H1 (cell line): ENCODE data around the gene HES5. TPM values are rescaled to one million over a fixed set of nuclear protein-coding genes. Genes with fewer than 3 reads are reported as not detected.

Experiments used
- CTCF ChIA-PET: fragments of 300-600 bp; sonication (Branson Sonifier 250); formaldehyde crosslinking; loops from one replicate; lab custom pipeline; 2021; ENCODE audit not compliant: partially characterized antibody; lab: Charles Lee
- POLR2A ChIA-PET: fragments of 300-600 bp; sonication (Branson Sonifier 250); formaldehyde crosslinking; loops from one replicate; lab custom pipeline; 2021; ENCODE audit warnings: inconsistent platforms; ENCODE audit not compliant: partially characterized antibody; lab: Charles Lee
- DNase-seq, 2 experiments: peaks; one replicate each; pipeline versions ENCODE4 v3.0.0 to v3.0.0-alpha.2; 2010 to 2022; ENCODE audit warnings: low spot score in 2 of 2, low read depth in 1 of 2, mixed read lengths in 1 of 2
- FAIRE-seq: peaks from 2 replicates; lab custom pipeline; 2011; peaks lifted over from hg19 to GRCh38; lab: Jason Lieb, UNC
- H2AFZ ChIP-seq: 2 replicates; pipeline ENCODE4 v1.8.1; 2012; ENCODE audit warnings: low read length, inconsistent platforms
- H2AK5ac ChIP-seq: 2 replicates; pipeline ENCODE4 v1.6.1; 2013; ENCODE audit warnings: low read depth, low read length
- H2BK120ac ChIP-seq: replicated peaks from 2 replicates; pipeline ENCODE3; 2013; ENCODE audit warnings: low read depth, low read length, inconsistent platforms
- H2BK12ac ChIP-seq: 2 replicates; pipeline ENCODE4 v1.6.1; 2013; ENCODE audit warnings: low read depth, low read length
- H2BK15ac ChIP-seq: 2 replicates; pipeline ENCODE4 v1.6.1; 2013; ENCODE audit warnings: low read length
- H2BK20ac ChIP-seq: 2 replicates; pipeline ENCODE4 v1.6.1; 2013; ENCODE audit warnings: low read length
- H2BK5ac ChIP-seq: 2 replicates; pipeline ENCODE4 v1.6.1; 2013; ENCODE audit warnings: low read depth, low read length
- H3K14ac ChIP-seq: 2 replicates; pipeline ENCODE4 v1.6.1; 2013; ENCODE audit warnings: inconsistent platforms; ENCODE audit not compliant: insufficient read length
- H3K18ac ChIP-seq: 2 replicates; pipeline ENCODE4 v1.6.1; 2013; ENCODE audit warnings: low read length; ENCODE audit errors: extremely low read depth
- H3K23ac ChIP-seq: 2 replicates; pipeline ENCODE4 v1.6.1; 2013; ENCODE audit warnings: inconsistent platforms; ENCODE audit not compliant: insufficient read length
- H3K23me2 ChIP-seq: 2 replicates; pipeline ENCODE4 v1.6.1; 2013; ENCODE audit warnings: low read depth, low read length
- H3K27ac ChIP-seq: 2 replicates; pipeline ENCODE4 v1.6.1; 2011; ENCODE audit warnings: low read depth, low read length, inconsistent platforms
- H3K27me3 ChIP-seq, 4 experiments: replicated peaks in 1 of 4; 1 replicate in 1 of 4; 2 replicates in 3 of 4; pipeline versions ENCODE4 v1.6.1 to v1.8.1; 2011 to 2013; ENCODE audit warnings: low read length in 3 of 4, mild to moderate bottlenecking in 3 of 4, inconsistent platforms in 2 of 4, mixed read lengths in 2 of 4, moderate library complexity in 1 of 4; ENCODE audit not compliant: control insufficient read depth in 3 of 4, insufficient read depth in 3 of 4; ENCODE audit errors: extremely low read depth in 1 of 4
- H3K36me3 ChIP-seq, 4 experiments: 2 replicates each; pipeline versions ENCODE4 v1.6.1 to v1.8.1; 2011 to 2013; ENCODE audit warnings: mild to moderate bottlenecking in 4 of 4, low read length in 3 of 4, moderate library complexity in 2 of 4, control low read depth in 1 of 4, inconsistent platforms in 1 of 4; ENCODE audit not compliant: insufficient read depth in 4 of 4, control insufficient read depth in 2 of 4
- H3K4ac ChIP-seq: replicated peaks from 2 replicates; pipeline ENCODE3; 2013; ENCODE audit warnings: low read length, low read depth, mixed read lengths, inconsistent platforms; ENCODE audit not compliant: insufficient read length
- H3K4me1 ChIP-seq, 4 experiments: replicated peaks in 1 of 4; 1 replicate in 1 of 4; 2 replicates in 3 of 4; pipeline versions ENCODE4 v1.6.1 to v1.8.1; 2011 to 2013; ENCODE audit warnings: low read length in 3 of 4, inconsistent platforms in 2 of 4, mixed read lengths in 1 of 4; ENCODE audit not compliant: insufficient read depth in 4 of 4, control insufficient read depth in 3 of 4
- H3K4me2 ChIP-seq, 2 experiments: 2 replicates each; pipeline versions ENCODE4 v1.6.1 to v1.8.1; 2011 to 2013; ENCODE audit warnings: low read depth in 2 of 2, low read length in 2 of 2, control low read depth in 1 of 2, inconsistent platforms in 1 of 2, mild to moderate bottlenecking in 1 of 2; ENCODE audit not compliant: insufficient read depth in 1 of 2
- H3K4me3 ChIP-seq, 4 experiments: fragments of 200-600, 300-600 bp in 1 of 4; sonication (generic), shearing (Covaris generic), sonication (Bioruptor Twin) in 1 of 4; 2 replicates each; pipeline versions ENCODE4 v1.5.1 to v1.8.1; 2011 to 2016; ENCODE audit warnings: low read length in 4 of 4, low read depth in 3 of 4, control low read depth in 2 of 4, inconsistent platforms in 2 of 4, mild to moderate bottlenecking in 2 of 4, mixed read lengths in 1 of 4, moderate library complexity in 1 of 4; ENCODE audit not compliant: insufficient read depth in 2 of 4; ENCODE audit errors: extremely low read depth in 1 of 4
- H3K56ac ChIP-seq: replicated peaks from 2 replicates; pipeline ENCODE3; 2013; ENCODE audit warnings: low read depth, mild to moderate bottlenecking, mixed read lengths, low read length, inconsistent platforms; ENCODE audit not compliant: insufficient read length
- H3K79me1 ChIP-seq: 2 replicates; pipeline ENCODE4 v1.6.1; 2013; ENCODE audit warnings: low read depth, low read length, control low read depth
- H3K79me2 ChIP-seq, 2 experiments: 2 replicates each; pipeline versions ENCODE4 v1.6.1 to v1.8.1; 2012 to 2013; ENCODE audit warnings: low read length in 2 of 2, mild to moderate bottlenecking in 2 of 2, inconsistent platforms in 1 of 2; ENCODE audit not compliant: insufficient read depth in 2 of 2, control insufficient read depth in 1 of 2
- H3K9ac ChIP-seq, 4 experiments: replicated peaks in 1 of 4; 1 replicate in 1 of 4; 2 replicates in 3 of 4; pipeline versions ENCODE4 v1.6.1 to v1.8.1; 2011 to 2013; ENCODE audit warnings: low read depth in 3 of 4, low read length in 3 of 4, control low read depth in 2 of 4, mild to moderate bottlenecking in 2 of 4, moderate library complexity in 2 of 4, inconsistent platforms in 1 of 4; ENCODE audit errors: extremely low read depth in 1 of 4
- H3K9me3 ChIP-seq, 2 experiments: 2 replicates each; pipeline versions ENCODE4 v1.6.1 to v1.8.1; 2012 to 2013; ENCODE audit warnings: mild to moderate bottlenecking in 2 of 2, moderate library complexity in 2 of 2, control low read depth in 1 of 2, inconsistent platforms in 1 of 2, low read depth in 1 of 2, low read length in 1 of 2, mixed read lengths in 1 of 2; ENCODE audit not compliant: insufficient read depth in 2 of 2
- H4K20me1 ChIP-seq, 2 experiments: replicated peaks in 1 of 2; 2 replicates each; pipeline versions ENCODE3 to v1.8.1; 2011 to 2013; ENCODE audit warnings: inconsistent platforms in 2 of 2, low read length in 2 of 2, mild to moderate bottlenecking in 1 of 2; ENCODE audit not compliant: insufficient read depth in 2 of 2, control insufficient read depth in 1 of 2
- H4K5ac ChIP-seq: 2 replicates; pipeline ENCODE4 v1.6.1; 2013; ENCODE audit warnings: low read length, low read depth, mixed read lengths, inconsistent platforms; ENCODE audit not compliant: insufficient read length
- H4K8ac ChIP-seq: 2 replicates; pipeline ENCODE4 v1.8.0; 2013; ENCODE audit warnings: mild to moderate bottlenecking, moderate library complexity, low read length, inconsistent platforms; ENCODE audit not compliant: insufficient read depth; ENCODE audit errors: extremely low read depth
- H4K91ac ChIP-seq: replicated peaks from 2 replicates; pipeline ENCODE3; 2013; ENCODE audit warnings: low read length, mixed read lengths, inconsistent platforms; ENCODE audit not compliant: insufficient read length
- GABPA ChIP-seq: IDR thresholded peaks from 2 replicates; pipeline ENCODE4 v1.6.1; 2011; ENCODE audit warnings: mild to moderate bottlenecking, low read length, moderate library complexity, borderline replicate concordance; ENCODE audit not compliant: insufficient read depth
- RNF2 ChIP-seq: fragments of 200-900, 300-1000 bp; sonication (generic); IDR thresholded peaks from 2 replicates; pipeline ENCODE4 v1.7.1; 2016; ENCODE audit warnings: borderline replicate concordance, low read depth, mild to moderate bottlenecking, antibody characterized with exemption, low read length; ENCODE audit not compliant: poor library complexity, severe bottlenecking; ENCODE audit errors: missing control alignments
- WGBS, 2 experiments: shearing (Covaris generic) in 1 of 2; methylation state at CpG; one replicate each; pipeline versions ENCODE4 v1.1.6 to v1.1.7; 2013 to 2015; ENCODE audit warnings: low lambda C conversion rate in 2 of 2, mixed read lengths in 2 of 2, inconsistent platforms in 1 of 2, low coverage in 1 of 2, missing lambda C conversion rate in 1 of 2; ENCODE audit not compliant: insufficient replicate concordance in 2 of 2, insufficient coverage in 1 of 2, insufficient read length in 1 of 2; ENCODE audit errors: extremely low coverage in 1 of 2, missing lambda C conversion rate in 1 of 2; 5-methylcytosine and 5-hydroxymethylcytosine counted together
- polyA plus RNA-seq, 7 experiments: library from polyadenylated mRNA; depleted of rRNA in 3 of 7; stranded (reverse) in 5 of 7; unstranded in 2 of 7; fragments of >200 nt in 5 of 7; fragments of 200-250 nt in 2 of 7; gene quantifications; 1 replicate in 5 of 7; 2 replicates in 1 of 7; 4 replicates in 1 of 7; pipeline versions ENCODE4 v1.2.1 to v1.2.3, GENCODE V29; 2011 to 2013; ENCODE audit warnings: missing spikeins in 2 of 7, mixed read lengths in 2 of 7
- total RNA-seq: library from RNA; stranded (reverse); fragmentation: NEBNext Ultra II Directional; extraction: Animal tissue kit (Norgen Biotek cat#: 25700); gene quantifications from 2 replicates; pipeline ENCODE4 v1.2.1, GENCODE V29; 2021

HES5 gene
- total and polyA plus RNA-seq, 2 of the 8 experiments (the other 6 are each of a cell fraction or from before 2014, with no cell fraction given) = 0.22 TPM; not detected in 1

- Histone ChIP-seq H3K18ac (no peak overlapping the region), H3K14ac (no peak overlapping the region), H3K4me3 (no peak overlapping the region), H2BK12ac (no peak overlapping the region), H2BK120ac (no peak overlapping the region), H2AFZ (no peak overlapping the region), H3K27ac (no peak overlapping the region), H2BK20ac (no peak overlapping the region), H2AK5ac (no peak overlapping the region), H3K9ac (no peak overlapping the region), H2BK15ac (no peak overlapping the region), H4K5ac (no peak overlapping the region), H3K79me2 (no peaks in the 10 kb centered on the region), H2BK5ac (no peak overlapping the region; the same call in 1 of the 2 replicates), H3K23ac (no peak overlapping the region), H3K36me3 (peaks cover 8 to 38% (median 23%) of the 10 kb centered on the region in 4 experiments; a peak in 6 of 8 replicates), H4K20me1 (peaks cover 6 to 18% of the 10 kb centered on the region in 2 experiments), H4K91ac (no peak overlapping the region), H3K9me3 (no peaks in the 10 kb centered on the region), H3K27me3 (no peaks in the 10 kb centered on the region), H3K4me1 (no peaks in the 10 kb centered on the region; a peak in 1 of 7 replicates), H3K23me2 (no peaks in the 10 kb centered on the region), H3K79me1 (no peaks in the 10 kb centered on the region; the same call in 1 of the 2 replicates), H4K8ac (no peak overlapping the region), H3K56ac (no peak overlapping the region), H3K4me2 (no peak overlapping the region), H3K4ac (no peak overlapping the region)
- TF ChIP-seq GABPA (peak; percentile 9; the same call in 1 of the 2 replicates), RNF2 (no peak)
- FAIRE-seq = no peak
- CTCF ChIA-PET = no interaction called here
- POLR2A ChIA-PET = interaction anchor here (1.0 kb wide), 1 partner anchor 13 kb away, joined by 4 read pairs; no protein-coding TSS in a partner anchor
- no peak for DNase-seq
- 92% methylated on average over 28 of the region's 29 CpGs; no CpG with 5 or more reads in 1 of the 2 experiments for WGBS, 2 experiments
Measured at GRCh38 chr1:2508751-2509150, 21.3 kb downstream of the HES5 start.
